ENCODE measurements around the gene P2RY8.

Gene P2RY8

DNA sequence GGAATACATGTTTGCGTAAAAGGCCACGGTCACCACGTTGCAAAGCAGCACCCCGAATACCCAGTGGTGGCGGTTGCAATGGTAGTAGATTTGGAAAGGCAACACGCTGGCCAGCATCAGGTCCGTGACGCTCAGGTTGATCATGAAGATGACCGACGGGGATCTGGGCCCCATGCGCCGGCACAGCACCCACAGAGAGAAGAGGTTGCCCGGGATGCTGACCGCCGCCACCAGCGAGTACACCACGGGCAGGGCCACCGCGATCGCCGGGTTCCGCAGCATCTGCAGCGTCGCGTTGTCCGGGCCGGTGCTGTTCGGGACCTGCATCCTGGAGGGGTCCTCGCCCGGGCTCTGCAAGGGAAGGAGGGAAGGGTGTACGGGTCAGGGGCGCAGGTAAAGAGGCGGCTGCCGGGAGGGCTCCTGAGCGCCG, 70.7 kb downstream of the P2RY8 start:
- no peak for TF ChIP-seq CTCF (IDR thresholded peaks at IDR 0.05; ENCODE audit: low read depth, low read length)
- no peak for DNase-seq (ENCODE audit: low read depth in 2 of 2)
- no peak overlapping the region for H3K4me3 ChIP-seq (replicated peaks in 1 of 2; ENCODE audit: low read depth in 2 of 2, low read length in 2 of 2)

GRCh38 chrX:1465286-1466231, 71.4 kb downstream of the P2RY8 start:
- DNase-seq (ENCODE audit: low read depth in 2 of 2): peak in 1 of 2 donors; percentile 16
- TF ChIP-seq CTCF (IDR thresholded peaks at IDR 0.05; ENCODE audit: low read depth, low read length): no peak
- no peak overlapping the region for H3K4me3 ChIP-seq (replicated peaks in 1 of 2; ENCODE audit: low read depth in 2 of 2, low read length in 2 of 2)

- H3K4me3 ChIP-seq (replicated peaks in 1 of 2; ENCODE audit: low read depth in 2 of 2, low read length in 2 of 2): no peak overlapping the region
- DNase-seq (ENCODE audit: low read depth in 2 of 2): no peak
- TF ChIP-seq CTCF (IDR thresholded peaks at IDR 0.05; ENCODE audit: low read depth, low read length): no peak
These were observed 72.1 kb downstream of the P2RY8 start for GRCh38 chrX:1464971-1465285.

DNA sequence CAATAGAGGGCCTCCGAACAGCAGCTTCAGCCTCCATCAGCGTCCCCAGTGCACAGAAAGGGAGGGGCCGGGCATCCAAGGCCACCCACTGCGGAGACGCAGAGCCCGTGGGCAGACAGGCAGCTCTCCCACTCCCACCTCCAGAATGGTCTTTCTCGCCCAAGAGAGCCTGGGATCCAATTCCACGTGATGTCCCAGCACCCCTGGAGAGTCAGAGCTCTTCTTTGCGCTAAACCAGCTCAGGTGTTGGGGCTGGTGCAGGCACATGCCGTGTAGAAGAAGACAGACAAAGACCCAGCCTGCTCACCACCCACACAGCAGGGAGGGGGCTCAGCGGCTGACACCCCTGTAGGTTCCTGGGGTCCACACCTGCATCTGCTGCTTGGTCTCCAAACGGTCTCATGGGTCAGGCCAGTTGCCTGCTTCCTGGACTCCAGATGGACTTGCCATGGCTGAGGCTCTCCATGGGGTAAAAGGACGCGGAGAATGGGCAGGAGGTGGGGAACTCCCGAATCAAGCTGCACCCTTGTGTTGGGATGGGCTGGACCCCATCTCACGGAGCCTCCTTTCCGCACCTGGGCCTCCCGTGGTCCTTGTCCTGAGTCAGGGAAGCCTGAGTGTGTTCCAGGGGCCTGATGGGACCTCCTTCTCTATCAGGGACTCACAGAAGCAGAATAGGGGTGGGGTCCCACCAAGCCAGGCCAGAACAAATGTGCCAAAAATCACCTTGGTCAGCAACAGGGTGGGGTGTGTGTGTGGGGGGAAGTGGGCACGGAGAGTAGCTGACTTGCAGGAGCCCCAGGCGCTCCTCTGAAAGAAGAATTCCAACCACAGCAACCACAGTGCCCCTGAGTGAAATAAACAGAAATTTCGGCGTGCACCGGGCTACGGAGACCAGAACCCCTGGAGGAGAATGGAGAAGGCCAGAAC, 72.7 kb downstream of the P2RY8 start:
- no peak for TF ChIP-seq CTCF (IDR thresholded peaks at IDR 0.05; ENCODE audit: low read depth, low read length)
- H3K4me3 ChIP-seq (replicated peaks in 1 of 2; ENCODE audit: low read depth in 2 of 2, low read length in 2 of 2): no peak overlapping the region
- no peak for DNase-seq (ENCODE audit: low read depth in 2 of 2)

DNA sequence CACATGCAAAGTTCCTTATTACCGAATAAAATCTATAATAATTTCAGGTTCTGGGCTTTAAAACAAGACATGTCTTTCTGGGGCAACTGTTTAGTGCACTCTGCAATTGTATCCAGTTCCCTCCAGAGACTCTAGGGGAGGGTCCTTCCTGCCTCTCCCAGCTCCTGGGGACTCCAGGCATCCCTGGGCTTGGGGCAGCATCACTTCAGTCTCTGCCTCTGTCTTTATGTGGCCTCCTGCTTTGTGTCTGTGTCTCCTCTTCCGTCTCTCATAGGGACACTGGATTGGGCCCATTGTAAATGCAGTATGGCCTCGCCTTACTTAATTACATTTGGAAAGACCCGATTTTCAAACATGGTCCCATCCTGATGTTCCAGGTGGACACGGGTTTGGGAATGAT, 73.4 kb downstream of the P2RY8 start:
- no peak overlapping the region for H3K4me3 ChIP-seq (replicated peaks in 1 of 2; ENCODE audit: low read depth in 2 of 2, low read length in 2 of 2)
- DNase-seq (ENCODE audit: low read depth in 2 of 2): no peak
- TF ChIP-seq CTCF (IDR thresholded peaks at IDR 0.05; ENCODE audit: low read depth, low read length): no peak

GRCh38 chrX:1462596-1463251, 74.3 kb downstream of the P2RY8 start:
- H3K4me3 ChIP-seq (replicated peaks in 1 of 2; ENCODE audit: low read depth in 2 of 2, low read length in 2 of 2): no peak overlapping the region
- TF ChIP-seq CTCF (IDR thresholded peaks at IDR 0.05; ENCODE audit: low read depth, low read length): no peak
- peak; percentile 92 for DNase-seq (ENCODE audit: low read depth in 2 of 2)

Data from cardiac fibroblast (primary cell).